Measurements from ENCODE around the gene TSHZ2.
"Not testable (repeated sequence)": the region's sequence is repeated elsewhere in the genome, so short reads cannot be mapped to it uniquely, and the experiment has no call there.

TSHZ2 gene

DNA sequence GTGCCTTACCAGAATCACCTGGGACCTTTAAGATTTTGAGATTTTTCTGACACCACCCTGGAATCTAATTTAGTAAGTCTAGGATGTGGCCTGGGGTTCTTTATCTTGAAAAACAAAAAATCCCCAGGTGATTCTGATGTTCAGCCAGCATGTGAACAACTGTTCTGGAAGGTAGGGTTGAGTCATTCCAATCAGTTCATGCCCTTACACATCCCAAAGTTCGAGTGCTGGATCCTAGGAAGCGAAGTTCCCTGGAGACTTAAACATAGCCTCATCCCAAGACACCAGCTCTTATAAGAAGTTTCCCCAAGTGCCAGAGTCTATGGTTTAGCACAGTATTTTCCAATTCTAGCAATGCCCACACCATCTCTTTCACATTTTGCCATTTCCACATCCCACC, 6.3 kb upstream of the TSHZ2 start:
- DNase-seq (ENCODE audit: low read depth) = no peak
- H3K9ac ChIP-seq (ENCODE audit: low read length) = no peak overlapping the region
- H3K4me1 ChIP-seq (ENCODE audit: control insufficient read depth, insufficient read depth, low read length) = no peaks in the 10 kb centered on the region
- no peaks in the 10 kb centered on the region for H3K27me3 ChIP-seq (replicated peaks; ENCODE audit: control insufficient read depth, insufficient read depth, low read length)
- no peaks in the 10 kb centered on the region for H3K9me3 ChIP-seq (ENCODE audit: control insufficient read depth, low read length)
- H3K36me3 ChIP-seq (ENCODE audit: control insufficient read depth, insufficient read depth, low read length, severe bottlenecking) = no peaks in the 10 kb centered on the region
- H3K4me3 ChIP-seq (ENCODE audit: low read length) = no peak overlapping the region

DNA sequence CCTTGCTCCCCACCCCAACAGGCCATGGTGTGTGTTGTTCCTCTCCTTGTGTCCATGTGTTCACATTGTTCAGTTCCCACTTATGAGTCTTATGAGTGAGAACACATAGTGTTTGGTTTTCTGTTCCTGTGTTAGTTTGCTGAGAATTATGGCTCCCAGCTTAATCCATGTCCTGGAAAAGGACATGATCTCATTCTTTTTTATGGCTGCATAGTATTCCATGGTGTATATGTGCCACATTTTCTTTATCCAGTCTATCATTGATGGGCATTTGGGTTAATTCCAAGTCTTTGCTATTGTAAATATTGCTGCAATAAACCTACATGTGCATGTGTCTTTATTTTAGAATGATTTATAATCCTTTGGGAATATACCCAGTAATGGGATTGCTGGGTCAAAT, 5.6 kb upstream of the TSHZ2 start:
- H3K4me3 ChIP-seq (ENCODE audit: low read length); H3K36me3 ChIP-seq (ENCODE audit: control insufficient read depth, insufficient read depth, low read length, severe bottlenecking); H3K4me1 ChIP-seq (ENCODE audit: control insufficient read depth, insufficient read depth, low read length); H3K9ac ChIP-seq (ENCODE audit: low read length); H3K9me3 ChIP-seq (ENCODE audit: control insufficient read depth, low read length); H3K27me3 ChIP-seq (replicated peaks; ENCODE audit: control insufficient read depth, insufficient read depth, low read length); DNase-seq (ENCODE audit: low read depth): not testable (repeated sequence)

DNA sequence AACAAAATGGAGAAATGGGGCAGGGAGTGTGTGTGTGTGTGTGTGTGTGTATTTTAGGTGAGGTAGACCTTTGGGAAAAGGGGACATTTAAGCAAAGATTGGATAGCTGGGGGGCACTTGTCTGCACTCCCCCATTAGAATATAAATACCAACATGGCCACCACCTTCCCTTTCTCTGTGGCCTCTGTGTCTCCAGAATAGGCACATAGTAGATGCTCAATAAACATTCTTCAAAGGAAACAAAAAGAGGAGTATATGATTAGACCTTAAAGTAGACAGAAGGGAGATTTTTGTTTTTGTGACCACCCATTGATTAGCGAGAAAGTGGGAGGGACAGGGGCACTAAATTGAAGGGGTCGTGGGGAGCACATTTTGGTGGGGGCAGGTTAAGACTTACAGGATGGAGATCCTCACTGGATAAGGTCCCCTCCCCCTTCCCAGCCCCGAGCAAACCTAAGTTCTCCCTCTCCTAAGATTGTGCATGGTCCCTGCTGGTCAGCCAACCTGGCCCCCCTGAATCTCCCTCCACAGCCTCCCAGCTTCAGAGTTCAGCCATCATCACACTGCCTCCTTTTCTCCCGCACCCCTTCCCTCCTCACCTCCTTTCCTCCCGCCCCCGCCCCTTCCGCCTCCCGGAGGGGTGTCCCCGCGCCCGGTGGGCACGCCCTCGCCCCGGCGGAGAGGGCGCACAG, 514 bp upstream of the TSHZ2 start:
- H3K4me3 ChIP-seq (ENCODE audit: low read length) = peak overlapping the region; percentile 95
- H3K36me3 ChIP-seq (ENCODE audit: control insufficient read depth, insufficient read depth, low read length, severe bottlenecking) = no peaks in the 10 kb centered on the region
- no peak for DNase-seq (ENCODE audit: low read depth)
- no peaks in the 10 kb centered on the region for H3K27me3 ChIP-seq (replicated peaks; ENCODE audit: control insufficient read depth, insufficient read depth, low read length)
- no peaks in the 10 kb centered on the region for H3K9me3 ChIP-seq (ENCODE audit: control insufficient read depth, low read length)
- peak overlapping the region; percentile 94 for H3K9ac ChIP-seq (ENCODE audit: low read length)
- H3K4me1 ChIP-seq (ENCODE audit: control insufficient read depth, insufficient read depth, low read length) = peaks cover 32% of the 10 kb centered on the region

DNA sequence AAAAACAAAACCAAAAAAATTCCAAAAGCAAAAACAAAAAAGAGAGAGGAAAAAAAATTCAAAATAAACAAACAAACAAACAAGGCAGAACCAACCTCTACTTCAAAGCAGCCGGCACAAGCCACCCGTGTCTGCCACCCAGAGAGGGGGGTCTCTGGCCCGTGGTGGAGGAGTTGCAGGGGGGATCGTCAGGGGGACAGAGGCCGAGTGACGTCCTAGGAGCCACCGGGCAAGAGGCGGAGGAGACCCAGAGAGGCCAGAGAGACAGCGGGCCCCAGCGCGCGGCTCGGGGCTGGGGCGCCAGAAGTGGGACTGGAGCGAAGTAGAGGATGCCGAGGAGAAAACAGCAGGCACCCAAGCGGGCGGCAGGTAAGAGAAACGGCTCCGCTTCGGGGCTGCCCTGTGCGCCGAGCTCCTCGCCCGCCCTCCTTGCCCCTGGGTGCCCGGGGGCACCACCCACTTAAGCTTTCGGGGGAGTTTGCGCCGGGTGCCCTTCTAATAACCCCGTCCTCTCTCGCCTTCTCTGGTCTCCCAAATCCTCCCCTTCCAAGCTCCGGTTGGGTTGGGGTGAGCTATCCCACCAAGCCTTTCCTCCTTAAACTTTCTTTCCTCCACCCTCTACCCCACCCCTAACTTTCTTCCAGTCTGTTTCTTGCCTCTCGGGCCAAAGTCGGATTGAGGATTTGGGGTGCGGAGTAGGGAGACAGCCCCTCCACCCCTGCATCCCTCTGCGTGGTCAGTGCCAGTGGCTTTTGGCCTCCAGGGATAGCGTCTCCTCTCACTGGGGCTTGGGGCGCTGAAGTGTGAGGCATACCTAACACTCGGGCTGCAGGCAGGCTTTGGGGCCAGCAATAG, 1.0 kb downstream of the TSHZ2 start:
- DNase-seq (ENCODE audit: low read depth) = no peak
- peak overlapping the region; percentile 95 for H3K4me3 ChIP-seq (ENCODE audit: low read length)
- no peaks in the 10 kb centered on the region for H3K9me3 ChIP-seq (ENCODE audit: control insufficient read depth, low read length)
- peaks cover 32% of the 10 kb centered on the region for H3K4me1 ChIP-seq (ENCODE audit: control insufficient read depth, insufficient read depth, low read length)
- H3K9ac ChIP-seq (ENCODE audit: low read length) = peak overlapping the region; percentile 94
- no peaks in the 10 kb centered on the region for H3K27me3 ChIP-seq (replicated peaks; ENCODE audit: control insufficient read depth, insufficient read depth, low read length)
- no peaks in the 10 kb centered on the region for H3K36me3 ChIP-seq (ENCODE audit: control insufficient read depth, insufficient read depth, low read length, severe bottlenecking)

DNA sequence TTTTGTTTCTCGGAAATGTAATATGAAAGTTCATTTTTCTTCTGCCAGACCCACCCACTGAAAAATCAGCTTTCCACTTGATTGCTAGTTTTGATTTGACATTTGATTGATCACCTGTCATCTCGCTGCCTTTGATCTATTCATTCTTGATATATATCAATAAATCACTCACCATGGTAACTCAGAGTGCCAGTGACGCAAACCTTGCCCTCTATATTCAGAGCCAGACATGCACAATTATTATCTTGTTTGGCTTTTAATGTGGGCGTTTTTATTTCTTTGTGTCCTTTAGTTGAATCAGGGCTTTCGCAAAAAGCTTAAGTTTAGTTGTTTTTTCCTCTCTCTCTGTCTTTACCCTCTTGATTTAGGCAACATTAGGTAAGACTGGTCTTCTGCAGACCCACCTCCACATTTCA, 2.0 kb downstream of the TSHZ2 start:
- H3K4me3 ChIP-seq (ENCODE audit: low read length) = peak overlapping the region; percentile 95
- H3K27me3 ChIP-seq (replicated peaks; ENCODE audit: control insufficient read depth, insufficient read depth, low read length) = no peaks in the 10 kb centered on the region
- no peaks in the 10 kb centered on the region for H3K9me3 ChIP-seq (ENCODE audit: control insufficient read depth, low read length)
- H3K9ac ChIP-seq (ENCODE audit: low read length) = peak overlapping the region; percentile 94
- DNase-seq (ENCODE audit: low read depth) = no peak
- H3K36me3 ChIP-seq (ENCODE audit: control insufficient read depth, insufficient read depth, low read length, severe bottlenecking) = no peaks in the 10 kb centered on the region
- peaks cover 37% of the 10 kb centered on the region for H3K4me1 ChIP-seq (ENCODE audit: control insufficient read depth, insufficient read depth, low read length)

DNA sequence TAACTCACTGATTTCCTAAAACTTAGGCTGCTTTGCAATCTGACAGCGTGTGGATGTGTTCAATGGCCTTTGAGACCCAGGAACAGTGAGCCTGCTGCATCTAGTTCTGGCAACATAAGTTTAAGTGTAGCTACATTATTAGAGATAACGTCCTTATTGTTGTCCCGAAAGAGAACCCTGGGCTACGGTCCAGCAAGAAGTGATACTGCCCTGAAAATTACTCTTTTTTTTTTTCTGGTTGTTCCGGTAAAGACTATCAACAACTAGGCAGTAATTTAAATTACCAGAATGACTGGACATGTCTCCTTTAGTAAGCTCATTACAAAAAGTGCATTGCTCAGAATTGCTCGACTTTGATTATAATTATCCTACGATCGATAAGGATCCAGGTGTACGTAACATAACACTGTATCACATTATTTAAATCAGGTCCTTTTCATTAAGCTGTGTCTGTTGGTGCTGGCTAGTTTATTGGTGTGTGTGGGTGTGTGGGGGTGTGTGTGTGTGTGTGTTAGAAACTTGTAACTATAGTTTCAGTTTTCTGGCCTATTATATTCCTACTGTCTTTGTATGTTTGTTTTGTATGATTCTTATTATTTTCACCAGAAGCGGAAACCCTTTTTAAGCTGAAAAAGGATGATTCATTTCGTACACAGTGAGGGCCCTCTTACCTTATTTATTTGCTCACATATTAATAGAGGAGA, 3.0 kb downstream of the TSHZ2 start:
- no peaks in the 10 kb centered on the region for H3K27me3 ChIP-seq (replicated peaks; ENCODE audit: control insufficient read depth, insufficient read depth, low read length)
- DNase-seq (ENCODE audit: low read depth) = no peak
- H3K36me3 ChIP-seq (ENCODE audit: control insufficient read depth, insufficient read depth, low read length, severe bottlenecking) = no peaks in the 10 kb centered on the region
- no peaks in the 10 kb centered on the region for H3K9me3 ChIP-seq (ENCODE audit: control insufficient read depth, low read length)
- peak overlapping the region; percentile 95 for H3K4me3 ChIP-seq (ENCODE audit: low read length)
- peaks cover 38% of the 10 kb centered on the region for H3K4me1 ChIP-seq (ENCODE audit: control insufficient read depth, insufficient read depth, low read length)
- H3K9ac ChIP-seq (ENCODE audit: low read length) = peak overlapping the region; percentile 94

DNA sequence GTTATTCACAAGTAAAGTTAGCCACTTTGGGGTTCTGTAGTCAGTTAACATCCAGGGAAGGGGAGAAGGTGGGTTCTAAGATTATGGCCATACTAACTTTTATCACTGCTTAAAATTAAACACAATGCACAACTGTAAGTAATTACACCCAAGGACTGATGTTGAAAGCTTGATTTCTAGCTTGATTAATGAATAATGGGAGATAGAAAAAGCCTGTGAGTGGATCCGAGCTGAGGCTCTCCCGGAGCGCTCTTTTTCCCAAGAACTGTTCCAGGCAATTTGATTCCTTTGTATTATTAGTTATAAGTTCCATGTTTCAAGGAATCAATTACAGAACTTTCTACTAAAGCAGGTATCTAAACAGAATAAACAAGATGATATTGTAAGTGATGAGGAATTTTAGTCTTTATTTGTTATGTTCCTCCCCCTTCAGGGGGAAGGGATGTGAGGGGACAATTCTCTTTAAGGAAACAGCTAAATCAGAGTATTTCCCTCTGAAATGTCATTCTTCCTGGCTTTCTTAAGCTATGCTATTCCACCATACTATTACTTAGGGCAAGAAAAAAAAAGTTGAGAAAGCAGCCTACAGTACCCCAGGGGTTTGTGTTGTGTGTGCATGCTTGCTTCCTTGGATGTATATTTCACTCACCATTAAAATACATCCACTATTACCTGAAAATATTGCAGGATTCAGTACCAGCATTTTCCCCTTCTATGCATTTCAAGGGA, 3.8 kb downstream of the TSHZ2 start:
- no peaks in the 10 kb centered on the region for H3K27me3 ChIP-seq (replicated peaks; ENCODE audit: control insufficient read depth, insufficient read depth, low read length)
- peaks cover 38% of the 10 kb centered on the region for H3K4me1 ChIP-seq (ENCODE audit: control insufficient read depth, insufficient read depth, low read length)
- H3K9me3 ChIP-seq (ENCODE audit: control insufficient read depth, low read length) = no peaks in the 10 kb centered on the region
- H3K9ac ChIP-seq (ENCODE audit: low read length) = peak overlapping the region; percentile 94
- no peaks in the 10 kb centered on the region for H3K36me3 ChIP-seq (ENCODE audit: control insufficient read depth, insufficient read depth, low read length, severe bottlenecking)
- no peak for DNase-seq (ENCODE audit: low read depth)
- peak overlapping the region; percentile 95 for H3K4me3 ChIP-seq (ENCODE audit: low read length)

DNA sequence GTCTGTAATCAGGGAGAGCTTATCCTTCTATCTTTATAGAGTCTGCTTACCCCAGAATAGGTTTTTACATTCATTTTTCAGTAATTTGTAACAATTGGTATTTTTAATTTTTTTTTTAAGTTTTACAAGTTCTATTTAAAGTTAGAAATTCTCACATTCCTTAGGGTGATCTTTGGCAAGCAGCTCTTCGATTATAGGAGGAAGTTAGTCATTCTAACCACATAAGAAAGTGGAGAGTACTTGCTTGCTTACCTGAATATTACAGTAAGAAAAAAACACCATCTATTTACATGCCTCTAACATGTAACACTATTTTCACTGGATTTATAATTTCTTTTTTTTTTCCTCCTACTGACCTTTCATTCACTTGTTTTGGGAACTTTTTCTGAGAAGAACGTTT, 6.7 kb downstream of the TSHZ2 start:
- no peak overlapping the region for H3K9ac ChIP-seq (ENCODE audit: low read length)
- H3K27me3 ChIP-seq (replicated peaks; ENCODE audit: control insufficient read depth, insufficient read depth, low read length) = no peaks in the 10 kb centered on the region
- peaks cover 34% of the 10 kb centered on the region for H3K4me1 ChIP-seq (ENCODE audit: control insufficient read depth, insufficient read depth, low read length)
- no peaks in the 10 kb centered on the region for H3K36me3 ChIP-seq (ENCODE audit: control insufficient read depth, insufficient read depth, low read length, severe bottlenecking)
- no peaks in the 10 kb centered on the region for H3K9me3 ChIP-seq (ENCODE audit: control insufficient read depth, low read length)
- H3K4me3 ChIP-seq (ENCODE audit: low read length) = no peak overlapping the region
- DNase-seq (ENCODE audit: low read depth) = no peak

DNA sequence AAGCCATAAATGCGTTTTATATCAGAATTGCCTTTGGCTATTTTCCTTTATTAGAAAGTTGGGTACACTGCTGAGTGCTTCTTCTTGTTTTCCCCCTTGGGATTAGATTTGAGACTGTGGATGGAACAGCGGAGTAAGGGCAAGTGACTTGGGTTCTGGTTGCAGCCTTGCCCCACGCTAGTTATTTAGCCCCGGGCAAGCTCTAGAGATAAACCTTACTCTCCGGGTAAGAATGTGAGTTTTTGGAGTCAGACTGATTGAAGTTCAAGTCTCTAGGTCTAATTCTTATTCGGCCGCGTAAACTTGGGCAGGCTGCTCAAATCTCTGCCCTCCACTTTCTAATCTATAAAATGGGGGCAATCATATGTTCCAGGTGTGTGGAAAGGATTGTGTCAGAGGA, 8.9 kb downstream of the TSHZ2 start:
- H3K9ac ChIP-seq (ENCODE audit: low read length) = no peak overlapping the region
- H3K4me3 ChIP-seq (ENCODE audit: low read length) = no peak overlapping the region
- H3K36me3 ChIP-seq (ENCODE audit: control insufficient read depth, insufficient read depth, low read length, severe bottlenecking) = no peaks in the 10 kb centered on the region
- no peak for DNase-seq (ENCODE audit: low read depth)
- H3K4me1 ChIP-seq (ENCODE audit: control insufficient read depth, insufficient read depth, low read length) = peaks cover 12% of the 10 kb centered on the region
- H3K9me3 ChIP-seq (ENCODE audit: control insufficient read depth, low read length) = no peaks in the 10 kb centered on the region
- no peaks in the 10 kb centered on the region for H3K27me3 ChIP-seq (replicated peaks; ENCODE audit: control insufficient read depth, insufficient read depth, low read length)

DNA sequence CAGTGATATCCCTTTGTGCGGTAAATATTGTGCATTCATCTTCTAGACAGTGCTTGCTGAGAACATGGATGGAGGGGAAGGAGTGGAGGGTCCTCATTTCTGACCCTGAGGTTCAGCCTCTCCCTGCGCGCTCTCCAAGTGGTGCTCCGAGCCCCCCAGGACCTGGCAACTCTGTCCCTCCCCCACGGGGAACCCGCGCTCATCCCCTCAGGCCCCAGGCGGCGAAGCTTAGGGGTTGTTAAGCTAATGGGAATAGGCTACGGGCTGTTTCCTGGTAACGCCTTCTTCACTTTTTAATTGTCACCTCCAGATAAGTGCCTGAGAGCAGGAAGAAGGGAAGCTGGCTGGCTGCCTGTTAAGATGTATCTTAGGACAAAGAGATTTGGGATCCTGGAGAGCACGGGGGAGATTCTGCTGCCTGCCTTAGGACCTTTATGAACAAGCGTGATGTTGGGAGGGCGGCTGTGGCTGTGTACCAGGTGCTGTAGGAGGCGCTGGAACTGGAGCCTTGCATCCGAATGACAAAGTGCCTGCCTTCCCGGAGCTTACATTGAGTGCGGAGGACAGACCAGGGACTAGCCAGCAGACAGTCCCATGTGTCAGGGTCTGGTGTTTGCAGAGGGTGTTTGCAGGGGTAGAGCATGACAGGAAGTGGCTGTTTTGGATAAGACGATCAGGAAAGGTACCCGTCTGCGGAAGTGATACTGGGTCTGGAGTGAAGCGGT, 11.7 kb downstream of the TSHZ2 start:
- DNase-seq (ENCODE audit: low read depth) = no peak
- no peaks in the 10 kb centered on the region for H3K9me3 ChIP-seq (ENCODE audit: control insufficient read depth, low read length)
- H3K9ac ChIP-seq (ENCODE audit: low read length) = no peak overlapping the region
- H3K36me3 ChIP-seq (ENCODE audit: control insufficient read depth, insufficient read depth, low read length, severe bottlenecking) = no peaks in the 10 kb centered on the region
- H3K4me3 ChIP-seq (ENCODE audit: low read length) = no peak overlapping the region
- no peaks in the 10 kb centered on the region for H3K27me3 ChIP-seq (replicated peaks; ENCODE audit: control insufficient read depth, insufficient read depth, low read length)
- H3K4me1 ChIP-seq (ENCODE audit: control insufficient read depth, insufficient read depth, low read length) = peaks cover 4% of the 10 kb centered on the region
